ENCODE measurements around the gene SLC22A13.

SLC22A13 gene

DNA sequence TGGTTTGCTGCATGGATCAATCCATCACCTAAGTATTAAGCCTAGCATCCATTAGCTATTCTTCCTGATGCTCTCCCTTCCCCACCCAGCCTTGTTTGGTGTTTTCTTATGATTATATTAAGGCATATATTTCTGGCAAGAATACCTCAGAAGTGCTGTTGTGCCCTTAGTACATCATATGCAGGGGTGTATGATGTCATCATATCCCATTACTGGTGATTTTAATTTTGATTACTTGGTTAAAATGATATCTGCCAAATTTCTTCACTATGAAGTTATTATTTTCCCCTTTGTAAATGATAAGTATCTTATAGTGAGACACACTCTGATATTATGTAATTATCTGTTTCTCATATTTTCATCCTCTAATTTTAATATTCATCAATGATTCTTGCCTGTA lies 31.9 kb downstream of the SLC22A13 start:
- no peak for TF ChIP-seq POLR2A (IDR thresholded peaks at IDR 0.05; ENCODE audit: low read depth, low read length)
- no peak for DNase-seq (ENCODE audit: insufficient read length, low spot score)
- no peak for FAIRE-seq

DNA sequence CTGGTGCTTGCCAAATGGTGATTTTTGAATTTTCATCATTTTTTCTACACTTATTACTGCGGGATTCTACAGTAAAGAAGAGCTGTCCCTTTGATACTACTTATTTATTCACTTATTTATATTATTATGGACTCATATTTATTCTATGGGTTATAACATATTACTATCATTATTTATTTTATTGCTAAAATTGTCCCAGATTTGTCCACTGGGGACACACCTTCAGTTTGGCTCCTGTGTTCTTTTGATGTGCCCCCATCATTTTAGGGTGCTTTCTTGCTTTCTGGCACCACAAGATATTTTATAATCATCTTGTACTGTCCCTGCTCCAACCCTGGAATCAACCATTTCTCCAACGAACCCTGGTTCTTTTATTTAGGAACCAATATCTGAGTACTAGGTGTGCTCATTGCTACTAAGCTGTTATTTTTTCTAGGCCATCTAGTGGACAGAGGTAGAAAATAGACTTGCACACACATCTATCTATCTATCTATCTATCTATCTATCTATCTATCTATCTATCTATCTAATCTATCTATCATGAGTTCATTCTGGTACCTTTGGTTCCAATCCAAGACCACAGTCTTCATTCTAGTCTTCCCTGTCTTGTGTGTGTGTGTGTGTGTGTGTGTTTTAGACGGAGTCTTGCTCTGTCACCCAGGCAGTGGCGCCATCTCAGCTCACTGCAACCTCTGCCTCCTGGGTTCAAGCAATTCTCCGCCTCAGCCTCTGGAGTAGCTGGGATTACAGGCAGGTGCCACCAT lies 32.5 kb downstream of the SLC22A13 start:
- no peak for DNase-seq (ENCODE audit: insufficient read length, low spot score)
- no peak for TF ChIP-seq POLR2A (IDR thresholded peaks at IDR 0.05; ENCODE audit: low read depth, low read length)
- no peak for FAIRE-seq

DNA sequence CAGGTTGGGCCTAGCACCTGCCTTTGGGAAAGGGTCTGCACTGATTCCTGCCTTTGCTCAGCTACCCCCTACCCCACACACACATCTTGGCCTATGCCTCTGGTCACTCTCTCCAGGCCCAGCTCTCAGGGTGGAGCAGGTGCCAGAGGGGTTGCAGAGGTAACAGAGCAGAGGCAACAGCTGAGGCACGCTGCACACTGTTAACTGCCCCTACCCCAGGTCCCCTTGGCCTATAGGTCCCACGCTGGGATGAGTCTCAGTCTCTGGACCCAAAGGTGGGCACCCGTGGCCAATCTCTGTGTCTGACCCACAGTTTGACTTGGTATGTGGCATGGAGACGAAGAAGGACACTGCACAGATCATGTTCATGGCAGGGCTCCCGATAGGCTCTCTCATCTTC lies 41.3 kb downstream of the SLC22A13 start:
- TF ChIP-seq POLR2A (IDR thresholded peaks at IDR 0.05; ENCODE audit: low read depth, low read length), result no peak
- FAIRE-seq, result no peak
- no peak for DNase-seq (ENCODE audit: insufficient read length, low spot score)

DNA sequence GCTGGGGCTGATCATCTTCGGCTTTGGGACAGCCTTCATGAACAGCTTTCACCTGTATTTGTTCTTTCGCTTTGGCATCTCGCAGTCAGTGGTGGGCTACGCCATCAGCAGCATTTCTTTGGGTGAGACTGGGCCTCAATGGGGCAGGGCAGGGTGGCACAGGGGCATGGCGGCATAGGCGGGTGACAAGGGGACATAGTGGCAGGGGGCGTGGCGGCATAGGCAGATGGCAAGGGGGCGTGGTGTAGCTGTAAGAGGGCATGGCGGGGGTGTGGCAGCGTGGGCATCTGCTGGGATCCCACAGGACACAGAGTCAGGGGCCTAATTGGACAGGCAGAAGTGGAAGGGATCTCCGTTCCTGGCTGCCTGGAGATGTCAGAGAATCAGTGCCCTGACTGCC lies 42.0 kb downstream of the SLC22A13 start:
- DNase-seq (ENCODE audit: insufficient read length, low spot score) (no peak), FAIRE-seq (no peak)
- no peak for TF ChIP-seq POLR2A (IDR thresholded peaks at IDR 0.05; ENCODE audit: low read depth, low read length)

DNA sequence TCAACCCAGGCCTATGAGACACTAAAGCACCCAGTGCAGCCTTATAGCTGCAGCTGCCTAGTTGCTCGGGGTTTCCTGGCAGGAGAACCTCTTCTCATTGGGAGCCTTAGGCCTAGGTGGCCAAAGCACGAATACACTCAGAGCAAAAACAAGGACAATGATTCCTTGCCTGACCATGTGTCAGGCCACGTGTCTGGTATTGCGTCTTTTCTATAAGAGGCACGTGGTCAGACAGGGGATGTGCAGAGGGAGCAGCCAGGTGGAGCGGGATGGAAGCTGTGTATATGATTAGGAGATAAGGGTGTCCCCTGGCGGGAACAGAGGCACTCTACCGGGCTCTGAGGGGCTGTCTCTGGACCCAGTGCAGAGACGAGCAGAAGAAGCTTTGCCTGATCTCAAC lies 42.8 kb downstream of the SLC22A13 start:
- no peak for TF ChIP-seq POLR2A (IDR thresholded peaks at IDR 0.05; ENCODE audit: low read depth, low read length)
- DNase-seq (ENCODE audit: insufficient read length, low spot score) (no peak), FAIRE-seq (no peak)

DNA sequence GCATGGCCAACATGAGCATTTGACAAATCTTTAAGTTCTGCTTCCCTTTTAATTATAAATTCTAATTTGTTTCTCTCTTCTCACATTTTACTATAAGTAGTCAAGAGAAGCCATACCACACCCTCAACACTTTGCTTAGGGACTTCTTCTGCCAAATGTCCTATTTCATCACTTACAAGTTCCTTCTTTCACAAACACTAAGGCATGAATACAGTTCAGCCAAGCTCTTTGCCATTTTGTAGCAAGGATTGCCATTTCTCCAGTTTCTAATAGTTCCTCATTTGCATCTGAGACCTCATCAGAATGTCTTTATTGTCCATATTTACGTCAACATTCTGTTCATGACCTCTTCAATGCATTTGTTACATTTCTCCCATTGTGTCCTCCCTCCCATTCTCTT lies 45.9 kb downstream of the SLC22A13 start:
- DNase-seq (ENCODE audit: insufficient read length, low spot score), result no peak
- no peak for TF ChIP-seq POLR2A (IDR thresholded peaks at IDR 0.05; ENCODE audit: low read depth, low read length)
- no peak for FAIRE-seq

DNA sequence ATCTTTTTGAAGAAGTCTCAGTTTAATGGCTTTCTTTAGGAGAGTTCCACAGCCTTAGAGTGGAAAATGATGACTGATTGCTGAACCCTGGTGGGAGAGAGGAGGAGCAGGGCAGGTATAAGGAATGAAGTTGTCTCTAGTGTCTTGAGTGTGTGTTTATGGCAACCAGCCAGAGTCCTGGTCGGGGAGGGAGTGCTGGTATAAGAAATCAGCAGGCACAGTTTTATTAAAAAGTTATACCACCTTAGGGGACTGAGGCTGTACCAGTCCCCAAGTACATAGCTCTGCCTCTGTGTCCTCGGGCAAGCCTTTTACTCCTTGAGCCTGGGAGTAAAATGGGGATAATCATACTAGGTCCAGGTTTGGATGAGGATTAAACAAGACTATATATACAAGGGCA lies 46.3 kb downstream of the SLC22A13 start:
- TF ChIP-seq POLR2A (IDR thresholded peaks at IDR 0.05; ENCODE audit: low read depth, low read length), result no peak
- no peak for FAIRE-seq

DNA sequence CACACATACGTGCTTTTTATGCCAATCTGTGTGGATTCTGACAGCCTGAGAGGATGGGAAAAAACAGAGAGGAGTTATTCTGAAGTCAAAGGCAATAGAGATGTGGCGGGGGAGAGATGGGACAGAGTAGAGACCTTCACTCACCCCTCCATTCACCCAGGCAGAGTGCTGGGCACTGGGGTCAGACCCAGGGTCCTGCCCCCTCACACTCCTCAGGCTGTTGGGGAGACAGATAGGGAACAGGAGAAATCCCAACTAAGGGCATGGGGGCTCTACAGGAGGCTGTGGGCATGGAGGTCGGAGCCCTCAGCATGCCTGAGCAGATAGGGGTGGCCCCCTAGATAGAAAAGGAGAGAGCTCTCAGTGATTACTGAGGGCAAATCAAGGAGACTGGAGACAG lies 46.7 kb downstream of the SLC22A13 start:
- FAIRE-seq (no peak), DNase-seq (ENCODE audit: insufficient read length, low spot score) (no peak)
- TF ChIP-seq POLR2A (IDR thresholded peaks at IDR 0.05; ENCODE audit: low read depth, low read length), result no peak

More for the DNA sequence above, 46.3 kb downstream of the SLC22A13 start:
- no peak for DNase-seq (ENCODE audit: insufficient read length, low spot score)

DNA sequence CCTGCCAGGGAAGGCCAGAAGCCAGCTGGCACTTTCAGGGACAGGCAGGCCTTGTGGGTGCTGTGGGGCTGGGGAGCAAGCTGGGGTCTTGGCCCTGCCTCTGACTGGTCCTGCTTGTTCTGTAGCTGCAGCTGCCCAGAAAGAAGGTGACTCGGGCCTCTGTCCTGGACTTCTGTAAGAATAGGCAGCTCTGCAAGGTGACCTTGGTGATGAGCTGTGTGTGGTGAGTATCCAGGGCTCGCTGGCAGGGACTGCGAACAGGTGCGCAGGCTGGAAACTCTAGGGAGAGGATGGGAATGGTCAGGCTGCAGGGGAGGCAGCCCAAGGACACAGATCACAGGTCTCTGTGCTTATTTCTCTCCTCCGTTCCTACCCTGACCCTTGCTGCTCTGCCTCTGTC lies 47.7 kb downstream of the SLC22A13 start:
- FAIRE-seq (no peak), DNase-seq (ENCODE audit: insufficient read length, low spot score) (no peak)
- TF ChIP-seq POLR2A (IDR thresholded peaks at IDR 0.05; ENCODE audit: low read depth, low read length), result no peak

DNA sequence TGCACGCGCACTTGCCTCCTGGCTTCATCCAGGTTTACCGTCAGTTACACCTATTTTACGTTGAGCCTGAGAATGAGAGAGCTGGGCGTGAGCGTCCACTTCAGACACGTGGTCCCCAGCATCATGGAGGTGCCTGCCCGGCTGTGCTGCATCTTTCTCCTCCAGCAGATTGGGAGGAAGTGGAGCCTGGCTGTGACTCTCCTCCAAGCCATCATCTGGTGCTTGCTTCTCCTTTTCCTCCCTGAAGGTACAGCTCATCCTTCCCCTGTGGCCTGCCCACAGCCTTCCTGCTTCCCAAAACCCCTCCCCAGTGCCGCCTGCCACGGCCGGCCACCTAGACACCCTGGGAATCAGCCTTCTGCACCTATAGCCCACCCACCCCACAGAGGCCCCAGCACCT lies 48.1 kb downstream of the SLC22A13 start:
- DNase-seq (ENCODE audit: insufficient read length, low spot score) (no peak), FAIRE-seq (no peak)
- no peak for TF ChIP-seq POLR2A (IDR thresholded peaks at IDR 0.05; ENCODE audit: low read depth, low read length)

DNA sequence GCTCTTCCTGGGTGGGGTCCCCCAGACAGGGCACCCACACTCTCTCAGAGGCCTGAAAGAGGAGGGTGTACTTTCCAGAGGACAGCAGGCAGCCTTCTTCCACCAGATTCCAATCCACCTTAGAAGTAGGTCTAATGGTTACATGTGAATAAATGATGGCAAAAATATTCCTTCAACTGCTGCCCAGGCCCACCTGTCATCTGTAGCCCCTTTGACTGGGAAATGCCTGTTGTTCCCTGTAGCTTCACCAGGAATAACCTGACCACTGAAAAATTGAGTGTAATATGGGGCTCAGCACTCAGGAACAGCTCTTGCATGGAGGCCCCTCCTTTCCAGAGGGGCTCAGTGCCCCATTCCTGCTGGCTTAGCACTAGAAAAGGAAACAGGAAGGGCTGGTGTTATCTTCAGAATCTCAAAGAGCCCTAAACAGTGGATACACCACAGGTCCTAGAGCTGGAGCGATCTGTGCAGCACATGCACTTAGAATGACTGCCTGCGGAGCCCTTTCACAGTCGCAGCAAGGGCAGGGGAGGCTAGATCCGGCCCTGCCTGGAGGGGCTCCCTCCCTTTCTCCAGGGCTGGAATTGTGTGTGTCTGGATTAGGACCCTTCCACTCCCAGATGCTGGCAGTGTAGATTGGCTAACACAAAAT lies 48.6 kb downstream of the SLC22A13 start:
- no peak for TF ChIP-seq POLR2A (IDR thresholded peaks at IDR 0.05; ENCODE audit: low read depth, low read length)
- FAIRE-seq, result no peak

DNA sequence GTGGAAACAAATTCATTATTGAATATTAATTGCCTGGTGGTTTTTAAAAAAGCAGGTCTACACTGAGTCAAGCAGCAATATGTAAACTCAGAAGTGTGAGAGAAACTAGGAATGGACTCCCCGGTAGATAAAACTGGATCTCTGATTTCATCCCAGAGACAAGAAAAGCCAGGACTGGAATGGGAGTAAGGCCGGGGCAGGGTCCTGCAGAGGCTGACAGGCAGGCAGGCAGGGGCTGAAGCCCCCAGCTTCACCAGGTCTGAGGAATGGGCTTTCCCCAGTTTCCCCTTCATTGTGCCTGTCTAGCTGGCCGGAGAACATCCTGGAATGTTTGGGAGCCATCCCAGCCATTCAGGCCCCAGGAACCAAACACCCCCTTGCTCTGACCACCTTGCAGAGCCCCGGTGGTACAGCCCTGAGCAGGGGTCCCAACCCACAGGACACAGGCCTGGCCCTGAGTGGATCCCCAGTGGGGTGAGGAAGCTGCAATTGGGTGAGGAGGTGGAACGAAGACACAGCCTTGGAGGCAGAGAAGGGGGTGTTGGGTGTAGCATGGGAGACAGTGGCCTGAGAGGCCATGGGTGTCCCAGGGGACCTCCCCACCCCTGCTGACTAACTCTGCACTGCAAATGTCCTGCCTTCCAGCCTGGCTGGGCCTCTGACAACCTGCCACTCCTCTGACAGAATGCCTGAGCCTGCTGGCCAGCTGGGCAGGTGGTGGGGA lies 49.3 kb downstream of the SLC22A13 start:
- TF ChIP-seq POLR2A (IDR thresholded peaks at IDR 0.05; ENCODE audit: low read depth, low read length), result no peak
- DNase-seq (ENCODE audit: insufficient read length, low spot score) (no peak), FAIRE-seq (no peak)

More for the DNA sequence above, 48.6 kb downstream of the SLC22A13 start:
- no peak for DNase-seq (ENCODE audit: insufficient read length, low spot score)

DNA sequence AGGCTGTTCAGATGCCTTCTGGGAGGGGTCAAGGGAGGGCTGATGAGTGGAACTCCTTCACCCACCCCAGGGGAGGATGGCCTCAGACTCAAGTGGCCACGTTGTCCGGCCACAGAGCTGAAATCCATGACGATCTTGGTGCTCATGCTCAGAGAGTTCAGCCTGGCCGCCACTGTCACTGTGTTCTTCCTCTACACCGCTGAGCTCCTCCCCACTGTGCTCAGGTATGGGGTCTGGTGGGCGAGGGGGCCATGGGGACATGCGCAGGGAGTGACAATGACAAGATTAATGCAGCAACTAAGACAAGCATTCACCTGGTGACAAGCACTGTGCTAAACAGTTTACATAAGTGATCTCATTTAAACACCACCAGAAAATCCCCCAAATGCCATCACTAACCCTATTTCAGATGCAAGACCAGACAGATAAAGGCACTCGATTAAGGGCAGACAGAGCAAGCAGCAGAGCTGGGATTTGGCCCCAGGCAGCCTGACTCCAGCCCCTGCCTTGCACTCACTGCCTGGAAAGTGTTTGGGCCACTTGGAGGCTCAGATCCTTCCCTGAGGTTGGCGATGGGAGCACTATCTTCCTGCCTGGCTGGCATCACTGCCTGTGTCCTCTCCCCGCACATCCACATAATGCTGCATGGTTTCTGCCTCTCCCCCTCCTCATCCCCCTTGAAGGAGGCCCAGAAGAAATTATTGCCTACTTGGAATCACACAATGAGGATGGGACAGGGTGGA lies 50.0 kb downstream of the SLC22A13 start:
- FAIRE-seq (no peak), DNase-seq (ENCODE audit: insufficient read length, low spot score) (no peak)

More for the DNA sequence above, 50.0 kb downstream of the SLC22A13 start:
- no peak for TF ChIP-seq POLR2A (IDR thresholded peaks at IDR 0.05; ENCODE audit: low read depth, low read length)

All from H54 (cell line).